KMS-11 (cell line): Measurements from ENCODE around the gene HARBI1.

Experiments used
- H2AFZ ChIP-seq: fragments of 200-600 bp; sonication (generic); 2 replicates; pipeline ENCODE4 v1.6.1; 2016; ENCODE audit warnings: antibody characterized with exemption, mixed run types, low read depth
- H3K27ac ChIP-seq: fragments of 200-600 bp; sonication (generic); 2 replicates; pipeline ENCODE4 v1.6.1; 2016; ENCODE audit warnings: mild to moderate bottlenecking, mixed run types
- H3K27me3 ChIP-seq: fragments of 200-600 bp; sonication (generic); 2 replicates; pipeline ENCODE4 v1.6.1; 2017; ENCODE audit warnings: mild to moderate bottlenecking, low read depth, mixed run types, moderate library complexity; ENCODE audit not compliant: insufficient read depth
- H3K36me3 ChIP-seq: fragments of 200-600 bp; sonication (generic); 2 replicates; pipeline ENCODE4 v1.6.1; 2017; ENCODE audit warnings: mild to moderate bottlenecking, mixed run types; ENCODE audit not compliant: insufficient read depth
- H3K4me1 ChIP-seq: fragments of 200-600 bp; sonication (generic); 2 replicates; pipeline ENCODE4 v1.6.1; 2016; ENCODE audit warnings: mild to moderate bottlenecking, low read depth, mixed run types; ENCODE audit not compliant: poor library complexity, severe bottlenecking
- H3K4me2 ChIP-seq: fragments of 200-600 bp; sonication (generic); 2 replicates; pipeline ENCODE4 v1.7.0; 2016; ENCODE audit warnings: mild to moderate bottlenecking, mixed run types
- H3K4me3 ChIP-seq: fragments of 200-600 bp; sonication (generic); IDR thresholded peaks from 2 replicates; pipeline ENCODE4 v1.6.1; 2017; ENCODE audit warnings: low read depth, low read length, mixed read lengths; ENCODE audit not compliant: insufficient read depth
- H3K79me2 ChIP-seq: fragments of 200-600 bp; sonication (generic); 2 replicates; pipeline ENCODE4 v1.6.1; 2016; ENCODE audit warnings: low read depth, mixed run types; ENCODE audit not compliant: insufficient read depth
- H3K9ac ChIP-seq: fragments of 200-600 bp; sonication (generic); 2 replicates; pipeline ENCODE4 v1.6.1; 2016; ENCODE audit warnings: mild to moderate bottlenecking, mixed run types
- H4K20me1 ChIP-seq: fragments of 200-600 bp; sonication (generic); 2 replicates; pipeline ENCODE4 v1.6.1; 2016; ENCODE audit warnings: mild to moderate bottlenecking, mixed run types; ENCODE audit not compliant: insufficient read depth
- CTCF ChIP-seq: fragments of 200-600 bp; sonication (generic); conservative IDR thresholded peaks from 2 replicates; pipeline ENCODE4 v1.6.1; 2017; ENCODE audit warnings: low read depth, mild to moderate bottlenecking, antibody characterized with exemption, low read length, moderate library complexity, mixed read lengths

Gene HARBI1

GRCh38 chr11:46577058-46577457, 40.0 kb downstream of the HARBI1 start:
- Histone ChIP-seq H3K9ac (no peak overlapping the region), H3K4me2 (no peak overlapping the region), H3K27me3 (no peaks in the 10 kb centered on the region), H2AFZ (no peak overlapping the region), H3K79me2 (peaks cover 46% of the 10 kb centered on the region; the same call in 1 of the 2 replicates), H3K36me3 (no peaks in the 10 kb centered on the region), H3K4me3 (no peak overlapping the region), H3K4me1 (peaks cover 4% of the 10 kb centered on the region), H4K20me1 (no peaks in the 10 kb centered on the region), H3K27ac (no peak overlapping the region)
- TF ChIP-seq CTCF, result no peak

- Histone ChIP-seq H4K20me1 (0 out of 2 replicates have a peak, but pooled peaks cover 7% of the 10 kb centered on the region), H3K4me2 (no peak overlapping the region), H3K36me3 (no peaks in the 10 kb centered on the region), H3K79me2 (peaks cover 53% of the 10 kb centered on the region; the same call in 1 of the 2 replicates), H3K4me3 (no peak overlapping the region), H2AFZ (no peak overlapping the region), H3K4me1 (peaks cover 13% of the 10 kb centered on the region), H3K27me3 (no peaks in the 10 kb centered on the region), H3K27ac (no peak overlapping the region), H3K9ac (no peak overlapping the region)
- no peak for TF ChIP-seq CTCF
These were observed 42.4 kb downstream of the HARBI1 start for GRCh38 chr11:46574656-46575055.

- Histone ChIP-seq H3K27ac (no peak overlapping the region), H3K4me3 (no peak overlapping the region), H4K20me1 (0 out of 2 replicates have a peak, but pooled peaks cover 7% of the 10 kb centered on the region), H3K27me3 (no peaks in the 10 kb centered on the region), H3K9ac (no peak overlapping the region), H3K79me2 (peaks cover 46% of the 10 kb centered on the region; the same call in 1 of the 2 replicates), H3K36me3 (no peaks in the 10 kb centered on the region), H3K4me1 (peaks cover 13% of the 10 kb centered on the region), H3K4me2 (no peak overlapping the region), H2AFZ (no peak overlapping the region)
- TF ChIP-seq CTCF, result no peak
These were observed 46.1 kb downstream of the HARBI1 start for GRCh38 chr11:46570790-46571398.

- Histone ChIP-seq H3K27me3 (no peaks in the 10 kb centered on the region), H2AFZ (no peak overlapping the region), H4K20me1 (peaks cover 9% of the 10 kb centered on the region; the same call in 1 of the 2 replicates), H3K4me1 (peaks cover 30% of the 10 kb centered on the region), H3K9ac (no peak overlapping the region), H3K4me2 (no peak overlapping the region), H3K36me3 (no peaks in the 10 kb centered on the region), H3K4me3 (no peak overlapping the region), H3K27ac (no peak overlapping the region), H3K79me2 (peaks cover 50% of the 10 kb centered on the region; the same call in 1 of the 2 replicates)
- TF ChIP-seq CTCF, result no peak
These were observed 51.7 kb downstream of the HARBI1 start for GRCh38 chr11:46565232-46565840.
